HK-2 (cell line): ENCODE data around the gene TTLL13.
"Not testable (repeated sequence)": the region's sequence is repeated elsewhere in the genome, so short reads cannot be mapped to it uniquely, and the experiment has no call there.

Experiments
- DNase-seq: peaks from one replicate; pipeline ENCODE4 v3.0.0-alpha.2; 2018; ENCODE audit not compliant: unreplicated experiment

TTLL13 gene

DNA sequence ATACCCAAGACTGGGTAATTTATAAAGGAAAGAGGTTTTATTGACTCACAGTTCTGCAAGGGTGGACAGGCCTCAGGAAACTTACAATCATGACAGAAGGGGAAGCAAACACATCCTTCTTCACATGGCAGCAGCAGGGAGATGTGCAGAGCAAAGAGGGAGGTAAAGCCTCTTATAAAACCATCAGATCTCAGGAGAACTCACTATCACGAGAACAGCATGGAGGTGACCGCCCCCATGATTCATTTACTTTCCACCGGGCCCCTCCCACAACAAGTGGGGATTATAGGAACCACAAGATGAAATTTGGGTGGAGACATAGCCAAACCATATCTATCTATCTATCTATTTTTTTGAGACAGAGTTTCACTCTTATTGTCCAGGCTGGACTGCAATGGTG lies 10.0 kb upstream of the TTLL13 start:
- no peak for DNase-seq

GRCh38 chr15:90240856-90241255 lies 8.5 kb upstream of the TTLL13 start:
- no peak for DNase-seq

GRCh38 chr15:90241343-90242192 lies 7.8 kb upstream of the TTLL13 start:
- DNase-seq, result no peak

DNA sequence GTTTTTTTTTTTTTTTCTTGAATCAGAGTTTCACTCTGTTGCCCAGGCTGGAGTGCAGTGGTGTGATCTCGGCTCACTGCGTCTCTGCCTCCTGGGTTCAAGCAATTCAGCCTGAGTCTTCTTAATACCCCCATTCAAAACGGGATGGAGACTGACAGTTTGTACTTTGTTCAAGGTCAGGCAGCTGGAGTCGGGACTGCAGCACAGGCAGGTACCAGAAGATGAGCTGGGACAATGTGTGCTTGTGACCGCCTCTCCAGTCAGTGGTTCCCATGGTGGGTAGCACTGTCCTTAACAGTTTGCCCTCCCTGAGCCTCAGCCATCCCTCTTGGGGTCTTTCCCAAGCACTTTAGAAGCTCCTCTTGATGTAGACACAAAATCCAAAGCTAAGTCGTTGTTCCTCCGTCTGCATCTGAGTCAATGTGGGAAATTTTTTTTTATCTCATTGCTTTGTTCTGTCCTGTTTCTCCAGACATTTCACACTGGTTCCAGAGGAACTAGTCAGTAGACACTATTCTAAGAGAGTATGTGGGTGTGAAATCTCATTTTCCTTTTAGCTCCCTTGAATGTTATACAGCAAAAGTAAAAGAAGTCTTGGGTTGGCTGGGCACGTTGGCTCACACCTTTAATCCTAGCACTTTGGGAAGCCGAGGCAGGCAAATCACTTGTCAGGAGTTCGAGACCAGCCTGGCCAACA lies 5.3 kb upstream of the TTLL13 start:
- no peak for DNase-seq

DNA sequence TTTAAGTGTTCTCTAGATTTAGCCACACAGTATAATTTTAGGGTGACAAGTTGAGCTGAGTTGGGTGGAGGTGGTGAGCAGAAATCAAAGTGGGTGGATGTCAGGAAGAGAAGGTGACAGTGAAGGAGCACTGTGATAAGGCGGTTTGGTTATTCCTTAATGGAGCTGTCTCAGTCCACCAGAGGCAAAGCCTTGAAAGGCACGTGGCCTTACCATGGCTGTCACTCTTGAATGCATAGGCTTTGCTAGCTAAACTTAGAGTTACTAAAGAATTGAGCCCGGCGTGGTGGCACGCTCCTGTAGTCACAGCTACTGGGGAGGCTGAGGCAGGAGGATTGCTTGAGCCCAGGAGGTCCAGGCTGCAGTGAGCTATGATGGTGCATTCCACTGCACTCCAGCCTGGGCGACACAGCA lies 560 bp upstream of the TTLL13 start:
- no peak for DNase-seq

GRCh38 chr15:90257776-90258175 lies 8.4 kb downstream of the TTLL13 start:
- DNase-seq, result no peak

DNA sequence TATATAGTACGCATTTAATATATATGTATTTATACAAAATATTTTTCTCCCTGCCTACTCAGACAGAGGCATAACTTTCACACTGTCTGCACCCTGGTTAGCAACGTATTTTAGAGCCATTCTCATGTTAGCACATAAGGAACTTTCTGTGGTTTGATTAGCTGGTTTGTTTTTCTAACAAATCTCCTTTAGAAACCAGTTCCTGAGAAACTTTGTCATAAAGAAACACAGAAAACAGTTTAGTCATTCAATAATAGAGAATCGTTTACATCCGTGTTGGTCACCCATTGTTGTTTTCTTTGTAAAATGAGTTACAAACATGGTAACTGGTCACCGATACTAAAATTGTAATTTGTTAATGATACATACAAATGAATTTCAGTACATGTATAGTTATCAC lies 10.2 kb downstream of the TTLL13 start:
- no peak for DNase-seq

DNA sequence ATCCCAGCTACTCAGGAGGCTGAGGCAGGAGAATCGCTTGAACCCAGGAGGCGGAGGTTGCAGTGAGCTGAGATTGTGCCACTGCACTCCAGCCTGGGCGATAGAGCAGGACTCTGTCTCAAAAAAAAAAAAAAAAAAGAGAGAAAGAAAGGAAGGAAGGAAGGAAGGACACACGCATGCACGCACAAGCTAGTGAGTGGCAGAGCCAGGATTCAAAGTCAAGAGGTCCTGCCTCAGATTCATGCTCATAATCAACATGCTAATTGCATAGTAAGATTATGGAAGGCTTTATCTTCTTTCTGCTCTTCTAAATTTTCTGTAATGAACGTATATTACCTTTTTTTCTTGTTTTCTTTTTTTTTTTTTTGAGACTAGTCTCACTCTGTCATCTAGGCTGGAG lies 11.4 kb downstream of the TTLL13 start:
- not testable (repeated sequence) for DNase-seq

DNA sequence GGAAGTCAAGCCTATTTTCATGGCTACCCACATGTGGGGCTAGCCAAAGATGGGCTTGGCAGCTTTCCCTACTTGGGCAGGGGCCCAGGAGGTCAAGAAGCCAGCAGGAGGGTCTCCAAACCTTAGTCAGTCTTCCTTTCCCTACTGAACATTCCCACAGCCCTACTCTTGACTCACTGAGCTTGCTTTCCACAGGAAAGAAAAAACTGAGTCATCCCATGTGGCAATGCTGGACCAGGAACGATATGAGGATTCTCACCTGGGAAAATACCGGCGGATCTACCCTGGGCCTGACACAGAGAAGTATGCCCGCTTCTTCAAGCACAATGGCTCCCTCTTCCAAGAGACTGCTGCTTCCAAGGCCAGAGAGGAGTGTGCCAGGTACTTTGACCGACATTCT lies 12.5 kb downstream of the TTLL13 start:
- no peak for DNase-seq

- no peak for DNase-seq
These were observed 13.1 kb downstream of the TTLL13 start for GRCh38 chr15:90262426-90262825.

GRCh38 chr15:90264671-90265070 lies 15.3 kb downstream of the TTLL13 start:
- peak; percentile 28 for DNase-seq

DNA sequence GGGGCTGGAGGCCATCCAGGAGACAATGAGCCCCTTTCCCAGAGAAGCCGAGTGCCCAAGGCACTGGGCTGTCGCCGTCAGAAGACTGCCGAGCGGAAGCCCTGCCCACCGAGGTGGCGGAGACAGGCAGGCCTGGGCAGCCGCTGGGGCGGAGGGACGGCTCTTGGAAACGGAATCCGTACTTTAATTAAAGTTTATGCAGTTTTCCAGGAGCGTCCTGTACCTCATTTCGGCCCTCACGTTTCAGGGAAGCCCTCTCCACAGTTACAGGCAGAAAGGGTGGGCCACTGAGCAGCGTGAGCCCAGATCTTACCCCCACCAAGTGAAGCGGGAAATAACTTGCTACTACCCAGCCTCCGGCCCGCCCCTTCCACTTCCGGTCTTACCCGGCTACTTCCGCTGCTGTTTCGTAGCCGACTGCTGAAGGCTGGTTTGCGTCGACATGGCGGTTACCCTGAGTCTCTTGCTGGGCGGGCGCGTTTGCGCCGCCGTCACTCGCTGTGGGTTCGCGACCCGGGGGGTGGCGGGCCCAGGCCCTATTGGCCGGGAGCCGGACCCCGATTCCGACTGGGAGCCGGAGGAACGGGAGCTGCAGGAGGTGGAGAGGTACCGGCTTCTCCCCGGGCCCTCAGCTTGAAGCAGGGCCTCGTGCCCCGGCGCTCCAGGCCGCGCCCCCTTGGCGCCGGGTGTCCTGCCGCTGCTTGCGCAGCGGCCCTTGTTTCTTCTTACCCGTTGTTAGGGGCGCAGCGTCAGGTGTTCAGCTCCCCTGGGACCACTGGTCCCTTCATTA lies 16.1 kb downstream of the TTLL13 start, which contains the start of gene NGRN:
TSS of gene NGRN (plus strand) at position 402 of the 790 bp plus-strand sequence. CDS start at position 443, 41 bp downstream.
- peak; percentile 83 for DNase-seq

- no peak for DNase-seq
These were observed 16.7 kb downstream of the TTLL13 start for GRCh38 chr15:90266061-90266431.

DNA sequence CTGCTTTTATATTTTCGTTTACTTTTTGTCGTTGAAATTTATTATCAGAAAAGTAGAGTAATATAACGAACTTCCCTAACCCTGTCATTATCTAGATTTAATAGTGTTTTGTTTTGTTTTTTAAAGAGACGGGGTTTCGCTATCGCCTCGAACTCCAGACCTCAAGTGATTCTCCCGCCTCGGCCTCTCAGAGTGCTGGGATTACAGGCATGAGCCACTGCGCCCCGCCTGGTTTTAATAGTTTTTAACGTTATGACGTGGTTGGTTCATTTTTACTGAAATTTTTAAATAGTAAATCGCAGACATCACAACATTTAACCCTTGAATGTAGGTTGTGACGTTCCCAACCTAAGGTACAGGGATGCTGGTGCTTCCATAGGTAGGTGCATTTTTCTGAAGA lies 17.1 kb downstream of the TTLL13 start:
- DNase-seq, result no peak

DNA sequence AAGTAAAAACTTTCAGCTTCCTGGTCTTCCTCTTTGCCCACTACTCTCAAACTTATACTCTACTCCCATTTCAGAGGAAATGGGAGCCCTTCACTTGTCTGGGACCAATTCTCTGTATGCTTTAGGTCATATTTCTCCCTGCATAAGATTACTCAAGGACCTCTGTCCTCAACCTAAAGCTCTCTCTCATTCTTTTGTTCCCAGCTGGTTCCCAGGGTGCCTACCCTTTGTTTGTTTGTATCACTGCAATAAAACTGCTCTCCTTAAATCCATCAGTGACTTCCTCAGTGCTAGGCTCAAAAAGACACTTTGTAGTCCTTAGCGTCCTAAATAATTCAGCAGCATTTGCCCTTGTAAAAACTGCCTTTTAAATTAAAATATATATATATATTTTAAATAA lies 19.1 kb downstream of the TTLL13 start:
- no peak for DNase-seq

GRCh38 chr15:90270502-90271150 lies 21.3 kb downstream of the TTLL13 start:
- DNase-seq, result no peak

- DNase-seq, result no peak
These were observed 22.3 kb downstream of the TTLL13 start for GRCh38 chr15:90271459-90272166.

DNA sequence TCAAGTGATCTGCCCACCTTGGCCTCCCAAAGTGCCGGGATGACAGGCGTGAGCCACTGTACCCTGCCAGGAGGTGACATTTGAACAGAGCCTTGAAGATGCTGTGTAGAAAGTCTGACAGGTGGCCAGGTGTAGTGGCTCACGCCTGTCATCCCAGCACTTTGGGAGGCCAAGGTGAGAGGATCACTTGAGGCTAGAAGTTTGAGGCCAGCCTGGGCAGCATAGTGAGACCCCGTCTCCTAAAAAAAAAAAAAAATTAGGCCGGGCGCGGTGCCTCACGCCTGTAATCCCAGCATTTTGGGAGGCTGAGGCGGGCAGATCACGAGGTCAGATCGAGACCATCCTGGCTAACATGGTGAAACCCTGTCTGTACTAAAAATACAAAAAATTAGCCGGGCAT lies 29.1 kb downstream of the TTLL13 start:
- not testable (repeated sequence) for DNase-seq

- not testable (repeated sequence) for DNase-seq
These were observed 31.4 kb downstream of the TTLL13 start for GRCh38 chr15:90280743-90281142.

GRCh38 chr15:90281637-90282036 lies 32.3 kb downstream of the TTLL13 start:
- DNase-seq, result not testable (repeated sequence)

DNA sequence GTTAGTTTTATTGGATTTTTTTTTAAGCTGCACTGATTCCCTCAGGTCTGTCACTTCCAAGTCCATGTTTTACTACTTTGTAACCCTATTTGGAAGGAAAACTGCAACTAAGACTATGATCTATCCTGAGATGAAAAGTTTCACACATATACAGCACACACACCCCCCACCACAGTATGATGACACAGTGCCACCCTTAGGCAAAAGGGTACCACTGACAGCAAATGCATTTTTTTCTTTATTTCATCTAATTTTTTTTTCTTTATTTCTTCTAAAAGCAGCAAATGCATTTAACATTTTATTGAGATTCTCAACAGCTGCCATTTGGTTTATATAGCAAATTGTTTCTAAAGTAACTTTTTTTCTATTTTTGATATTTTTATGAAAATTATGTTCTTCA lies 37.3 kb downstream of the TTLL13 start:
- DNase-seq, result no peak
